HG03175 (cell line): ENCODE data around the gene BTBD18.
"Not testable (repeated sequence)": the region's sequence is repeated elsewhere in the genome, so short reads cannot be mapped to it uniquely, and the experiment has no call there.

ENCODE experiments used
- ATAC-seq: cut with Tn5 transposase; IDR thresholded peaks from one replicate; pipeline ENCODE4 v1.9.1; 2021; ENCODE audit warnings: mild to moderate bottlenecking, moderate library complexity; ENCODE audit not compliant: unreplicated experiment

BTBD18 gene

DNA sequence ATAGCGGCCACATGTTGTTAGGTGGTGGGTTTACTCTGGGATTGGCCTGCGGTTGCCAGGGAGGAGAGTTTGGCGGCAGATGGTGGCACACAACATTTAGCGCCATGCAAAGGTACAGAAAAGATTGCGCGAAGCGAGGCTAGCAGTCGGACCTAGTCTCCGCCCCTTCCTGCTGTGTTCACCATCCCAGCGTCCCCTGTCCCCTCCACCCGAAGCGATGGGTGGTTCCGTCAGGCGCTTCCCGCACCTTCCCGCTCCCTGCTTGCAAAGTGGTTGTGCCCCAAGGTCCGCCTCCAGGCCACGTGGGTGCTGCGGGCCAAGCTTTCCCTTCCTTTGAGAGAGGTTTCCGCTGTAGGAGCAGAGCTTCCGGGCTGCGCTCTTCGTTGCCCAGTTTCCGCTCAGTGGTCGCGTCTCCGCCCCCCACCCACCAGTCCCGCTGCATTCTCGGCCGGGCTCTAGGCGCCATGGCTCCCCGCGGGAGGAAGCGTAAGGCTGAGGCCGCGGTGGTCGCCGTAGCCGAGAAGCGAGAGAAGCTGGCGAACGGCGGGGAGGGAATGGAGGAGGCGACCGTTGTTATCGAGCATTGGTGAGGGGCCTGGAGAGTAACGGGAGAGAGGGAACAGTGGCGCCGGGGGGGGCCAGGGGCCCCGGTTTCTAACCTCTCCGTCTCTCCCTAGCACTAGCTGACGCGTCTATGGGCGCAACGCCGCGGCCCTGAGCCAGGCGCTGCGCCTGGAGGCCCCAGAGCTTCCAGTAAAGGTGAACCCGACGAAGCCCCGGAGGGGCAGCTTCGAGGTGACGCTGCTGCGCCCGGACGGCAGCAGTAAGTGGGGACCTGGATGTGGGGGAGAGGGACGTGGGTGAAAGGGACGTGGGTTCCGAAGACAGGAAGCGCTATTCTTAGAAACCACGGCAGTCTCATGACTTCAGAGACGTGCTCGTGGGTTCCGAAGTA, 10.2 kb downstream of the BTBD18 start, which contains the start of gene SELENOH:
Gene SELENOH (plus strand): TSS at position 360 of the 955 bp plus-strand sequence. CDS start 105 bp downstream, at position 465.
- ATAC-seq = peak; percentile 92

DNA sequence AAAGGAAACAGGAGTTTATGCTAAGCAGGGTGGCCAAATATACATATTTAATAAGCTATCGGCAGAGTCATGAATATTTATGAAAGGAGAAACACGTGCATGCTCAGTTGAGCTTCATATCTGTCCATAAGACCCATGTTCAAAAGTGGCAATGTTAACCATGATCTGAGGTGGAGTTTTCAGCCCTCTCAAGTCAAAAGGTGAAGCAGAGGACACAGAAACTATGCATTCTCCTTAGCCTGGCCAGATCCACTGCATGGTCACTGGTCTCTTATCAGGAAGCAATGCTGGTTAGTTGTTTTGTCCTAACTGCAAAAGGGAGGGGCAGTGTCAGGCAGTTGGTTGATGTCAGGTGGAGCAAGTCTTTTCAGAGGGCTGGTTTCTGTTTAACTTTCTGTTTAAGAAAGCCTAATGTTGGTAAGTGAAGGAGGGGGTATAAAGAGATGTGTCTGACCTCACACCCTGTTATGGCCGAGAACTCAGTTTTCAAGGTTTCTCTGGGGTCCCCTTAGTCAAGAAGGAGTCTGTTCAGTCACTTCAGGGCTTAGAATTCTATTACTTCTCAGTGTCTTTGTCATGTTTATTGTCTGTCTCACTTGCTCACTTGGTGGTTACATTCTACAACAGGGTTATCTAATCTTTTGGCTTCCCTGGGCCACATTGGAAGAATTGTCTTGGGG, 15.9 kb downstream of the BTBD18 start:
- no peak for ATAC-seq

DNA sequence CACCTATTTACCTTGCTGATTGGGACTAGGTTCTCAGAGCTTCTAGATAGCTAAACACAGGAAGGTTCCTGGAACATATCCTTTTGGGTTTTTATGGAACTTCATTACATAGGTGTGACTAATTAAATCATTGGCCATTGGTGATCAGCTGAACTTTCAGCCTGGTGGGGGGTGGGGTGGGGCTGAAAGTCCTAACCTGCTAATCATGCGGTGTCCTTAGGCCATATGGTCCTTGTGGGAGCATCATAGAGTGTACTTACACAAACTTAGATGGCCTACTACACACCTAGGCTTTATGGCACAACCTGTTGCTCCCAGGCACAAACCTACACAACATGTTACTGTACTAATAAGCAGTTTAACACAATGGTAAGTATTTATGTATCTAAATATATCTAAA, 19.0 kb downstream of the BTBD18 start:
- ATAC-seq = no peak

DNA sequence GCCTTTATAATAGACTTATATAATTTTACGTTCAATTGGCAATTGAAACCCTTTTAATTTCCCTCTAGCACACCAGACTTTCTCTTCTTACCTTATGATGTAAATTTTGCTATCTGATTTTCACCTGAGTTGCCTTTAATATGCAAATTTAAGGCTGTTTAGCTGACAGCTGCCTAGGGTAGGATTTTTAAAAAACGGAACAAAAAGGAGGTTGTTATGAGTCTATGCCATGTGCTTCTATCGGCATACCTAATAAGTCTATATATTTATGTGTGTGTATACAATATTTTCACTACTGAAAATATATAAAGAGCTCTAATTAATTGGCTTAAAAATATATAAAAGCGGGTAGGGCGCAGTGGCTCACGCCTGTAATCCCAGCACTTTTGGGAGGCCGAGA, 22.1 kb downstream of the BTBD18 start:
- no peak for ATAC-seq

- ATAC-seq = no peak
These were observed 22.8 kb downstream of the BTBD18 start for GRCh38 chr11:57728829-57729228.

GRCh38 chr11:57727185-57727584, 24.4 kb downstream of the BTBD18 start:
- ATAC-seq = no peak

DNA sequence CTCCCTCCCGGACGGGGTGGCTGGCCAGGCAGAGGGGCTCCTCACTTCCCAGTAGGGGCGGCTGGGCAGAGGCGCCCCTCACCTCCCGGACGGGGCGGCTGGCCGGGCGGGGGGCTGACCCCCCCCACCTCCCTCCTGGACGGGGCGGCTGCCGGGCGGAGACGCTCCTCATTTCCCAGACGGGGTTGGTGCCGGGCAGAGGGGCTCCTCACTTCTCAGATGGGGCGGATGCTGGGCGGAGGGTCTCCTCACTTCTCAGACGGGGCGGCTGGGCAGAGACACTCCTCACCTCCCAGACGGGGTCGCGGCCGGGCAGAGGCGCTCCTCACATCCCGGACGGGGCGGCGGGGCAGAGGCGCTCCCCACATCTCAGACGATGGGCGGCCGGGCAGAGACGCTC, 34.9 kb downstream of the BTBD18 start:
- ATAC-seq = not testable (repeated sequence)

DNA sequence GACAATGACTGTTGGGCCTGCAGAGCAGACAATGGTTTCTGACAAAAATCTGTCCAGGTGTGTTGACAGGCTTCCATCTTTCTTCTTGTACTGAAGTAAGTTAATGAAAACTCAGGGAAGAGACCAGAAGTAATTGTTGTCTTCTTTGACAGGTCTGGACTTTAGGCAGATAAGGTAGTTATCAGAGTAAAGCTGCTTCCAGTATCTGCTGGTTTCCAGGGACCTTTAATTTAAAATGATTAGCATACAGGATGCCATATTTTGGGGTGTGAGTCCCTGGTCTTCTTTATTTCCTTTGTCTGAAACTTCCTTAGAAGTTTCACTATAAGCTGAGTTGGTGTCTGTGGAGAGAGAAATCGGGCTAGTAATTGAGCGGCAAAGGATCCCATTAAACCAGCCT, 37.8 kb downstream of the BTBD18 start:
- no peak for ATAC-seq

GRCh38 chr11:57712256-57713150, 39.1 kb downstream of the BTBD18 start, which contains the start of gene TMX2:
Gene TMX2 (plus strand): TSS chr11:57712593. CDS start chr11:57712619, 26 bp downstream.
- peak; percentile 94 for ATAC-seq

DNA sequence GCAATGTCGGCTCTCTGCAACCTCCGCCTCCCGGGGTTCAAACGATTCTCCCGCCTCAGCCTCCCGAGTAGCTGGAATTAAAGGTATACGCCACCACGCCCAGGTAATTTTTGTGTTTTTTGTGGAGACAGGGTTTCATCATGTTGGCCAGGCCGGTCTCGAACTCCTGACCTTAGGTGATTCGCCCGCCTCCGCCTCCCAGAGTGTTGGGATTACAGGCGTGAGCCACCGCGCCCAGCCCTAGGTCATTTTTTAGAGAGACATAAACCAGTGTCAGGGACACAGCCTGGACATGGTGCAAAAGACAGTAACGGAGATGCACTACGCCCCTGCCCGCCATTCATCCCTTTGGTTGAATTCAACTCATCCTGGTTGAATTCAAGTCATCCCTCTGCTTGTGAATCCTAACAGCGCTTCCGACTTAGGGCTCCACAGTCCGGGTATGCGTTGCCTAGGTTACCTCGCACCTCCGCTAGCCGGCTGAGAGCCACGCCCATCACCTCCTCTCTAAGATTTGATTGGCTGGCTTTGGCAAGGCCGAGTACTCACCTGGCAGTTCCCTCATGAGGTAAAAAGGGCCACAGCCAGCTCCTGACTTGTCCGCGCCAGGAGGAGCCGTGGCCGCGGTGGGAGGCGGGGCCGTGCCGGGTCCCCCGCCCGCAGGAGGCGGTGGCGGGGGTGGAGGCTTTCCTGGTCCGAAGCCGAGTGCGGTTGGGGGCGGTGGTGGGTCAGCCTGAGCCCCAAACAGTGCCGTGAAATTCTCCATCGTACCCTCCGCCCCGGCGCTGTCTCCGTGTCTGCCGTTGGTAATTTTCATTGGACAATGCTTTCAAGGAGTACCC, 40.0 kb downstream of the BTBD18 start, which contains the start of gene MED19:
Gene MED19 (minus strand): TSS at position 802 of the 842 bp plus-strand sequence. CDS start 36 bp downstream, at position 766.
- ATAC-seq = peak; percentile 55

- ATAC-seq = no peak
These were observed 41.7 kb downstream of the BTBD18 start for GRCh38 chr11:57709802-57710367.

GRCh38 chr11:57705432-57705831, 46.2 kb downstream of the BTBD18 start:
- not testable (repeated sequence) for ATAC-seq

- ATAC-seq = no peak
These were observed 46.7 kb downstream of the BTBD18 start for GRCh38 chr11:57704932-57705331.

DNA sequence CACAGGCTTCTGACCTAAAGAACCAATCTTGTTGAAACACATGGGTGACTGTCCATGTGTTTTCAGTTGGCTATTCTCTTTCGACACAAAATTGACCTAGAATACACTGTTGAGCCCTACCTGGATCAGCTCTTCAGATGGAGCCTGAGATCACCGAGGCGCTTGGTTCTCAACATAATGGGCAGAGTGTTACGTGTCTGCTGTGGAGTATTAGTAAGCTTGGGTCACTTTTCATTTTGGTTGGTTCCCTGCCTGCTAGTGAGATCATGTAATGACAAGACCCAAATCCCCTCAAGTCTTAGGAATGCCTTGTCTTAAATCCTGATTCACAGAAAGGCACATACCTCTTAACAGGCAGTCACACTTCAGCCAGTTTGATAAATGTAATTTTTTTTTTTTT, 48.3 kb downstream of the BTBD18 start:
- no peak for ATAC-seq

GRCh38 chr11:57700425-57700824, 51.2 kb downstream of the BTBD18 start:
- ATAC-seq = no peak

DNA sequence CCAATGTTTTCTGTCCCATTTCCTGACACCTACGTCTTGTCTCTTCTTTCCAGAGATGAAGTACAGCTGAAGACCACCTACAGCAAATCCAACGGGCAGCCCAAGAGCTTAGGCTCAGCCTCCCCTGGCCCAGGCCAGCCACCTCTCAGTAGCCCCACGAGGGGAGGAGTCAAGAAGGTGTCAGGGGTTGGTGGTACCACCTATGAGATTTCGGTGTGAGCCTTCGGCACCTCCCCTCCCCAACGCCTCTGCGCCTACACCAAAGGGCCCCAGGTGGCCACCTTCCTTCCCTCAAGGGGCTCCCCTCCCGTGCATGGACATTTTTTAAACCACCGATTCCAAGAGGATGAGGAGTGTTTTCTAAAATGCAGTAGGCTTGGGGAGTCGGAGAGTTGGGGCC, 51.8 kb downstream of the BTBD18 start:
- ATAC-seq = no peak

GRCh38 chr11:57698843-57699365, 52.7 kb downstream of the BTBD18 start:
- ATAC-seq = no peak
